Measurements from ENCODE around the gene R3HDM2.

The R3HDM2 gene

GRCh38 chr12:57458665-57459054, 27.8 kb upstream of the R3HDM2 start:
- TF ChIP-seq CTCF (IDR thresholded peaks at IDR 0.05; ENCODE audit: borderline replicate concordance, insufficient read depth, low read depth, low read length) = no peak
- H3K4me3 ChIP-seq (ENCODE audit: low read depth, low read length) = peak overlapping the region; percentile 56

- no peak overlapping the region for H3K4me3 ChIP-seq (ENCODE audit: low read depth, low read length)
- no peak for TF ChIP-seq CTCF (IDR thresholded peaks at IDR 0.05; ENCODE audit: borderline replicate concordance, insufficient read depth, low read depth, low read length)
Observed at GRCh38 chr12:57456737-57457490, 26.1 kb upstream of the R3HDM2 start.

- TF ChIP-seq CTCF (IDR thresholded peaks at IDR 0.05; ENCODE audit: borderline replicate concordance, insufficient read depth, low read depth, low read length) = peak; percentile 90
- H3K4me3 ChIP-seq (ENCODE audit: low read depth, low read length) = no peak overlapping the region
Observed at GRCh38 chr12:57456145-57456700, 25.4 kb upstream of the R3HDM2 start.

GRCh38 chr12:57455374-57456144, 24.7 kb upstream of the R3HDM2 start:
- no peak overlapping the region for H3K4me3 ChIP-seq (ENCODE audit: low read depth, low read length)
- TF ChIP-seq CTCF (IDR thresholded peaks at IDR 0.05; ENCODE audit: borderline replicate concordance, insufficient read depth, low read depth, low read length) = no peak

GRCh38 chr12:57454566-57455373, 23.9 kb upstream of the R3HDM2 start, which contains the start of gene INHBE:
TSS of gene INHBE (plus strand) at chr12:57455307. CDS start at chr12:57455537, 230 bp downstream.
- TF ChIP-seq CTCF (IDR thresholded peaks at IDR 0.05; ENCODE audit: borderline replicate concordance, insufficient read depth, low read depth, low read length) = no peak
- H3K4me3 ChIP-seq (ENCODE audit: low read depth, low read length) = no peak within 1 kb of the TSS

GRCh38 chr12:57454213-57454565, 23.3 kb upstream of the R3HDM2 start:
- no peak for TF ChIP-seq CTCF (IDR thresholded peaks at IDR 0.05; ENCODE audit: borderline replicate concordance, insufficient read depth, low read depth, low read length)
- H3K4me3 ChIP-seq (ENCODE audit: low read depth, low read length) = no peak overlapping the region

Measured in GM12875 (cell line).